Subcutaneous adipose tissue (tissue), 4 donors: ENCODE results near the gene RTF2. TPM values are rescaled to one million over a fixed set of nuclear protein-coding genes. Genes with fewer than 3 reads are reported as not detected.

Experiments
- CTCF ChIP-seq: fragments of 450-650 bp; IDR thresholded peaks from one replicate; pipeline ENCODE4 v1.5.1; 2016; ENCODE audit warnings: low read depth, mild to moderate bottlenecking, control low read depth, antibody characterized with exemption, moderate library complexity
- total RNA-seq, 4 donors: library from RNA; depleted of rRNA; stranded (reverse); fragments of >200 nt; gene quantifications; one replicate each; pipeline ENCODE4 v1.1.0, GENCODE V29; 2016

The RTF2 gene
- total RNA-seq, 4 donors from 2014 or later, result 43.2 to 76.6 (median 59.2) TPM

DNA sequence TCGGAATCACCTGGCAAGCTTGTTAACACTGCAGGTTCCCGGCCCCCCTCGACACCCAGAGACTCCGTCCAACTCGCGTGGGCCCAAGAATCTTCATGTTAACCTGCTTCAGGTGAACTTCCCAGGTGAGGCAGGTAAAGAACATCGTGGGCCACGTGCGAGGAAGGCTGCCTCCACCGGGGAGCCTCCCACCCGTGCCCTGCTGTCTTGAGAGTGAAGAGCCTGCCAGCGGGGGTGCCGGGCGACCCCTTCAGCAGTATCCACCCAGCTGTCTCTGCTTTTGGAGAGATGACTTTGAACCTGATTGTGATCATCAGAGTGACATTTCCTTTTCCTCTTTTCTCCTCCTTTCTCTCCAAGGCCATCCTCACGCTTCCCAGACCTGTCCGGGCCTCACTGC, 22.9 kb upstream of the RTF2 start:
- TF ChIP-seq CTCF, result no peak

DNA sequence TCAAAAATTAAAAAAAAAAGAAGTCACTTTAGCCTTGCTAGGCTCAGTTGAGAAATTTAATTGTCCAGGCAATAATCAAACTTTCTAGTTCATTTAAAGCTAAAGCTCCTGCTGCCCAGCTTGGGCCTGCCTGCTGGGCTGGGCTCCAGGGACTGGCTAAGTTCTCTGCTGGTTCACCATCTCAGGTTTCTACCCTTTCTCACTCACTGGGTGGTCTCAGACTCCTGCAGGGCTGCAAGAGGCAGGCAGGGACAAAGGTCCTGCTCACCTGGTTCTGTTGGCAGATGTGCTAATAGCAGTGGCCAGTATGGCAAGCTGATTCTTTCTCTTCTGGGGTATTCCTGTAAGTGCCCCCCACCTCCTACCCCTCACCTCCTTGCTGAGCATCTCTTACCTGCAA, 21.2 kb upstream of the RTF2 start:
- no peak for TF ChIP-seq CTCF

DNA sequence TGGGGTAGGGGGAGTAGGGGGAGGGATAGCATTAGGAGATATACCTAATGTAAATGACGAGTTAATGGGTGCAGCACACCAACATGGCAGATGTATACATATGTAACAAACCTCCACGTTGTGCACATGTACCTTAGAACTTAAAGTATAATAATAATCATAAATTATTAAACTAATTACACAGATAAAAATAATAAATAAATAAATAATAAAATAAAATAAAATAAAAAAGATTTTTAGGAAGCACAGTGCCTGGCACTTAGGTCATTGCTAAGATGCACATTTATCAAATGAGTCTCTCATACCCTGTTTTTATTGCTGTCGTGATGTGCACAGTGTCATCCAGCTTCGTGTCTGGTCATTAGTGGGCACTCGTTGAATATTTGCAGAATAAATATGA, 19.0 kb upstream of the RTF2 start:
- no peak for TF ChIP-seq CTCF

- no peak for TF ChIP-seq CTCF
These were observed 17.2 kb upstream of the RTF2 start for GRCh38 chr20:56451056-56451765.

DNA sequence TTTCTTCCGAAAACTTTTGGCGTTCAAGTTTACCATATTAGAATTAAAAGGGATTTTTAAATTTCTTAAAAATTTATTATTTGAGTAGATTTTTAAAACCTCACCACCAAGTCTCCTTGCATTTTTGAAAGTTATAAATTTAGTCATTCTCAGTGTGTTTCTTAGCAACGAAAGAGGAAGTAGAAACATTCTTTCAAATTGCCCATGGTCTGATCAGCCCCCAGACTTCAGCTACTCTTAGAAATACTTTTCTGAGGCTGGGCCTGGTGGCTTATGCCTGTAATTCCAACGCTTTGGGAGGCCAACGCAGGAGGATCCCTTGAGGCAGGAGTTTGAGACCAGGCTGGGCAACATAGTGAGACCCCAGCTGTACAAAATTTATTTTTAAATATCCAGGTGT, 15.1 kb upstream of the RTF2 start:
- no peak for TF ChIP-seq CTCF

- no peak for TF ChIP-seq CTCF
These were observed 13.7 kb upstream of the RTF2 start for GRCh38 chr20:56454754-56455153.

GRCh38 chr20:56458206-56458821, 10.1 kb upstream of the RTF2 start:
- TF ChIP-seq CTCF, result no peak
